Mucosa of stomach (tissue), 1 donor: ENCODE measurements around the gene TMEM39A.

Experiments
- H3K27me3 ChIP-seq: one replicate; pipeline ENCODE4 v1.7.0; 2013; ENCODE audit warnings: mild to moderate bottlenecking, low read length; ENCODE audit not compliant: control insufficient read depth, insufficient read depth
- H3K36me3 ChIP-seq: one replicate; pipeline ENCODE4 v1.7.0; 2013; ENCODE audit warnings: low read length; ENCODE audit not compliant: control insufficient read depth, insufficient read depth
- H3K4me1 ChIP-seq: one replicate; pipeline ENCODE4 v1.7.0; 2013; ENCODE audit warnings: mild to moderate bottlenecking, low read length; ENCODE audit not compliant: control insufficient read depth, insufficient read depth
- H3K4me3 ChIP-seq: one replicate; pipeline ENCODE4 v1.7.0; 2013; ENCODE audit warnings: low read length
- H3K9ac ChIP-seq: one replicate; pipeline ENCODE4 v1.7.0; 2013; ENCODE audit warnings: mild to moderate bottlenecking, low read length, moderate library complexity
- H3K9me3 ChIP-seq: one replicate; pipeline ENCODE4 v1.7.0; 2013; ENCODE audit warnings: mild to moderate bottlenecking, low read length, moderate library complexity; ENCODE audit not compliant: control insufficient read depth
- donor health status: Pancreatic carcinoma.

TMEM39A gene

GRCh38 chr3:119492128-119492527 is 28.7 kb upstream of the TMEM39A start:
- no peaks in the 10 kb centered on the region for H3K27me3 ChIP-seq
- no peak overlapping the region for H3K4me3 ChIP-seq
- no peak overlapping the region for H3K9ac ChIP-seq
- H3K36me3 ChIP-seq = no peaks in the 10 kb centered on the region
- H3K9me3 ChIP-seq = no peaks in the 10 kb centered on the region
- H3K4me1 ChIP-seq = no peaks in the 10 kb centered on the region

- H3K9ac ChIP-seq = no peak overlapping the region
- H3K9me3 ChIP-seq = no peaks in the 10 kb centered on the region
- no peaks in the 10 kb centered on the region for H3K36me3 ChIP-seq
- no peak overlapping the region for H3K4me3 ChIP-seq
- H3K4me1 ChIP-seq = no peaks in the 10 kb centered on the region
- H3K27me3 ChIP-seq = no peaks in the 10 kb centered on the region
These were observed 26.7 kb upstream of the TMEM39A start for GRCh38 chr3:119490153-119490552.

- Histone ChIP-seq H3K9me3 (no peaks in the 10 kb centered on the region), H3K36me3 (no peaks in the 10 kb centered on the region), H3K4me3 (no peak overlapping the region), H3K4me1 (no peaks in the 10 kb centered on the region), H3K9ac (no peak overlapping the region), H3K27me3 (no peaks in the 10 kb centered on the region)
These were observed 22.1 kb upstream of the TMEM39A start for GRCh38 chr3:119485563-119485962.

GRCh38 chr3:119483101-119483500 is 19.7 kb upstream of the TMEM39A start:
- Histone ChIP-seq H3K9me3 (no peaks in the 10 kb centered on the region), H3K36me3 (no peaks in the 10 kb centered on the region)

GRCh38 chr3:119481079-119481478 is 17.7 kb upstream of the TMEM39A start:
- Histone ChIP-seq H3K36me3 (no peaks in the 10 kb centered on the region), H3K4me3 (no peak overlapping the region), H3K4me1 (no peaks in the 10 kb centered on the region), H3K9me3 (no peaks in the 10 kb centered on the region), H3K9ac (no peak overlapping the region), H3K27me3 (no peaks in the 10 kb centered on the region)

More at GRCh38 chr3:119483101-119483500, 19.7 kb upstream of the TMEM39A start:
- Histone ChIP-seq H3K9ac (no peak overlapping the region), H3K4me3 (no peak overlapping the region), H3K27me3 (no peaks in the 10 kb centered on the region), H3K4me1 (no peaks in the 10 kb centered on the region)

- Histone ChIP-seq H3K9me3 (no peaks in the 10 kb centered on the region), H3K4me3 (no peak overlapping the region), H3K36me3 (no peaks in the 10 kb centered on the region), H3K9ac (no peak overlapping the region), H3K27me3 (no peaks in the 10 kb centered on the region), H3K4me1 (peaks cover 18% of the 10 kb centered on the region)
These were observed 7.5 kb upstream of the TMEM39A start for GRCh38 chr3:119470866-119471265.

- Histone ChIP-seq H3K9ac (peak overlapping the region; percentile 79), H3K9me3 (no peaks in the 10 kb centered on the region), H3K27me3 (no peaks in the 10 kb centered on the region), H3K4me3 (peak overlapping the region; percentile 91), H3K36me3 (no peaks in the 10 kb centered on the region), H3K4me1 (peaks cover 18% of the 10 kb centered on the region)
These were observed 6.2 kb upstream of the TMEM39A start for GRCh38 chr3:119469418-119470189.

GRCh38 chr3:119468041-119468440 is 4.6 kb upstream of the TMEM39A start:
- Histone ChIP-seq H3K9ac (no peak overlapping the region), H3K36me3 (no peaks in the 10 kb centered on the region), H3K27me3 (no peaks in the 10 kb centered on the region), H3K4me3 (no peak overlapping the region), H3K9me3 (no peaks in the 10 kb centered on the region), H3K4me1 (peaks cover 18% of the 10 kb centered on the region)

- Histone ChIP-seq H3K4me1 (peaks cover 4% of the 10 kb centered on the region), H3K36me3 (no peaks in the 10 kb centered on the region), H3K4me3 (no peak overlapping the region), H3K9ac (no peak overlapping the region), H3K27me3 (no peaks in the 10 kb centered on the region), H3K9me3 (no peaks in the 10 kb centered on the region)
These were observed 6.2 kb downstream of the TMEM39A start for GRCh38 chr3:119457246-119457645.

- H3K9me3 ChIP-seq = no peaks in the 10 kb centered on the region
- no peaks in the 10 kb centered on the region for H3K27me3 ChIP-seq
- H3K9ac ChIP-seq = no peak overlapping the region
- no peaks in the 10 kb centered on the region for H3K4me1 ChIP-seq
- H3K36me3 ChIP-seq = no peaks in the 10 kb centered on the region
- H3K4me3 ChIP-seq = no peak overlapping the region
These were observed 6.9 kb downstream of the TMEM39A start for GRCh38 chr3:119456469-119456868.

- no peaks in the 10 kb centered on the region for H3K36me3 ChIP-seq
- no peak overlapping the region for H3K9ac ChIP-seq
- H3K27me3 ChIP-seq = no peaks in the 10 kb centered on the region
- no peaks in the 10 kb centered on the region for H3K9me3 ChIP-seq
- H3K4me1 ChIP-seq = no peaks in the 10 kb centered on the region
- no peak overlapping the region for H3K4me3 ChIP-seq
These were observed 9.6 kb downstream of the TMEM39A start for GRCh38 chr3:119453822-119454221.

- no peaks in the 10 kb centered on the region for H3K27me3 ChIP-seq
- no peaks in the 10 kb centered on the region for H3K4me1 ChIP-seq
- H3K36me3 ChIP-seq = no peaks in the 10 kb centered on the region
- no peak overlapping the region for H3K9ac ChIP-seq
- no peaks in the 10 kb centered on the region for H3K9me3 ChIP-seq
- no peak overlapping the region for H3K4me3 ChIP-seq
These were observed 18.8 kb downstream of the TMEM39A start for GRCh38 chr3:119444590-119444989.

- no peak overlapping the region for H3K4me3 ChIP-seq
- H3K4me1 ChIP-seq = no peaks in the 10 kb centered on the region
- no peaks in the 10 kb centered on the region for H3K36me3 ChIP-seq
- no peaks in the 10 kb centered on the region for H3K27me3 ChIP-seq
- no peak overlapping the region for H3K9ac ChIP-seq
- no peaks in the 10 kb centered on the region for H3K9me3 ChIP-seq
These were observed 20.2 kb downstream of the TMEM39A start for GRCh38 chr3:119443179-119443578.
